Measurements from ENCODE around the gene PTPN21. TPM values are rescaled to one million over a fixed set of nuclear protein-coding genes. Genes with fewer than 3 reads are reported as not detected.

PTPN21 gene
- total and polyA plus RNA-seq, 3 experiments from 2014 or later: 0.28 to 0.53 TPM; not detected in 1

GRCh38 chr14:88476214-88476774 lies 78.5 kb downstream of the PTPN21 start:
- Mint-ChIP-seq H3K4me3 (no peak overlapping the region), H3K4me1 (no peaks in the 10 kb centered on the region), H3K36me3 (no peaks in the 10 kb centered on the region), H3K27ac (no peak overlapping the region), H3K9me3 (no peaks in the 10 kb centered on the region), H3K27me3 (peaks cover under 1 to 3% of the 10 kb centered on the region in 2 donors)
- Histone ChIP-seq H3K4me3 (ENCODE audit: low read length) (no peak overlapping the region), H3K4me1 (ENCODE audit: insufficient read depth, low read length) (no peaks in the 10 kb centered on the region), H3K27ac (ENCODE audit: low read depth, low read length) (no peak overlapping the region), H3K27me3 (ENCODE audit: insufficient read depth, low read length, poor library complexity, severe bottlenecking) (no peaks in the 10 kb centered on the region), H3K9me3 (ENCODE audit: low read length) (no peaks in the 10 kb centered on the region), H3K36me3 (ENCODE audit: insufficient read depth, low read length) (no peaks in the 10 kb centered on the region)
- no peak for DNase-seq
- ChIA-PET CTCF (no interaction called here), POLR2A (no interaction called here)

- H3K4me1 Mint-ChIP-seq: no peaks in the 10 kb centered on the region
- Histone ChIP-seq H3K4me1 (ENCODE audit: insufficient read depth, low read length) (no peaks in the 10 kb centered on the region), H3K36me3 (ENCODE audit: insufficient read depth, low read length) (no peaks in the 10 kb centered on the region), H3K9me3 (ENCODE audit: low read length) (no peaks in the 10 kb centered on the region), H3K27me3 (ENCODE audit: insufficient read depth, low read length, poor library complexity, severe bottlenecking) (no peaks in the 10 kb centered on the region), H3K4me3 (ENCODE audit: low read length) (no peak overlapping the region), H3K27ac (ENCODE audit: low read depth, low read length) (no peak overlapping the region)
- DNase-seq: no peak
- H3K27me3 Mint-ChIP-seq: no peaks in the 10 kb centered on the region
- no peak overlapping the region for H3K27ac Mint-ChIP-seq
- no peaks in the 10 kb centered on the region for H3K9me3 Mint-ChIP-seq
- ChIA-PET POLR2A (no interaction called here), CTCF (no interaction called here)
- no peak overlapping the region for H3K4me3 Mint-ChIP-seq
- H3K36me3 Mint-ChIP-seq: peaks cover 0 to 3% (median 0%) of the 10 kb centered on the region in 3 donors
These were observed 81.0 kb downstream of the PTPN21 start for GRCh38 chr14:88473791-88474190.

- Histone ChIP-seq H3K9me3 (ENCODE audit: low read length) (no peaks in the 10 kb centered on the region), H3K4me3 (ENCODE audit: low read length) (no peak overlapping the region), H3K36me3 (ENCODE audit: insufficient read depth, low read length) (no peaks in the 10 kb centered on the region), H3K27me3 (ENCODE audit: insufficient read depth, low read length, poor library complexity, severe bottlenecking) (no peaks in the 10 kb centered on the region), H3K4me1 (ENCODE audit: insufficient read depth, low read length) (no peaks in the 10 kb centered on the region), H3K27ac (ENCODE audit: low read depth, low read length) (no peak overlapping the region)
- no peaks in the 10 kb centered on the region for H3K4me1 Mint-ChIP-seq
- H3K27me3 Mint-ChIP-seq: no peaks in the 10 kb centered on the region
- no peak overlapping the region for H3K4me3 Mint-ChIP-seq
- no peak overlapping the region for H3K27ac Mint-ChIP-seq
- CTCF ChIA-PET: no interaction called here
- POLR2A ChIA-PET: no interaction called here
- no peaks in the 10 kb centered on the region for H3K9me3 Mint-ChIP-seq
- peaks cover 0 to 4% (median 2%) of the 10 kb centered on the region in 3 donors for H3K36me3 Mint-ChIP-seq
- no peak for DNase-seq
These were observed 84.0 kb downstream of the PTPN21 start for GRCh38 chr14:88470542-88471440.

GRCh38 chr14:88468406-88468805 lies 86.4 kb downstream of the PTPN21 start:
- Mint-ChIP-seq H3K27me3 (no peaks in the 10 kb centered on the region), H3K9me3 (no peaks in the 10 kb centered on the region), H3K4me3 (no peak overlapping the region), H3K36me3 (peaks cover 0 to 4% (median 2%) of the 10 kb centered on the region in 3 donors), H3K4me1 (no peaks in the 10 kb centered on the region), H3K27ac (no peak overlapping the region)
- Histone ChIP-seq H3K9me3 (ENCODE audit: low read length) (no peaks in the 10 kb centered on the region), H3K4me1 (ENCODE audit: insufficient read depth, low read length) (no peaks in the 10 kb centered on the region), H3K27ac (ENCODE audit: low read depth, low read length) (no peak overlapping the region), H3K27me3 (ENCODE audit: insufficient read depth, low read length, poor library complexity, severe bottlenecking) (no peaks in the 10 kb centered on the region), H3K4me3 (ENCODE audit: low read length) (no peak overlapping the region), H3K36me3 (ENCODE audit: insufficient read depth, low read length) (no peaks in the 10 kb centered on the region)
- DNase-seq: no peak
- ChIA-PET POLR2A (no interaction called here), CTCF (interaction anchor here (0.9 to 1.2 kb wide), 2 partner anchors 12 to 17 kb away, joined by 3 to 5 read pairs; no protein-coding TSS in a partner anchor)

GRCh38 chr14:88463318-88463717 lies 91.5 kb downstream of the PTPN21 start:
- POLR2A ChIA-PET: no interaction called here

GRCh38 chr14:88454886-88455285 lies 99.9 kb downstream of the PTPN21 start:
- no peak overlapping the region for H3K27ac Mint-ChIP-seq
- ChIA-PET POLR2A (no interaction called here), CTCF (no interaction called here)
- H3K9me3 Mint-ChIP-seq: peaks cover 8 to 27% (median 11%) of the 10 kb centered on the region in 5 donors
- H3K9me3 ChIP-seq (ENCODE audit: low read length): no peaks in the 10 kb centered on the region
- H3K27ac ChIP-seq (ENCODE audit: low read depth, low read length): no peak overlapping the region
- no peaks in the 10 kb centered on the region for H3K27me3 Mint-ChIP-seq
- no peaks in the 10 kb centered on the region for H3K4me1 ChIP-seq (ENCODE audit: insufficient read depth, low read length)
- H3K36me3 Mint-ChIP-seq: peaks cover 13 to 68% (median 49%) of the 10 kb centered on the region in 3 donors
- H3K27me3 ChIP-seq (ENCODE audit: insufficient read depth, low read length, poor library complexity, severe bottlenecking): no peaks in the 10 kb centered on the region
- H3K4me1 Mint-ChIP-seq: no peaks in the 10 kb centered on the region
- no peak for DNase-seq
- no peak overlapping the region for H3K4me3 Mint-ChIP-seq
- H3K36me3 ChIP-seq (ENCODE audit: insufficient read depth, low read length): no peaks in the 10 kb centered on the region
- H3K4me3 ChIP-seq (ENCODE audit: low read length): no peak overlapping the region

More at GRCh38 chr14:88463318-88463717, 91.5 kb downstream of the PTPN21 start:
- Histone ChIP-seq H3K9me3 (ENCODE audit: low read length) (no peaks in the 10 kb centered on the region), H3K27ac (ENCODE audit: low read depth, low read length) (no peak overlapping the region), H3K4me3 (ENCODE audit: low read length) (no peak overlapping the region), H3K36me3 (ENCODE audit: insufficient read depth, low read length) (no peaks in the 10 kb centered on the region), H3K4me1 (ENCODE audit: insufficient read depth, low read length) (no peaks in the 10 kb centered on the region), H3K27me3 (ENCODE audit: insufficient read depth, low read length, poor library complexity, severe bottlenecking) (no peaks in the 10 kb centered on the region)
- H3K9me3 Mint-ChIP-seq: peaks cover 0 to 17% (median 3%) of the 10 kb centered on the region in 5 donors
- no peak overlapping the region for H3K27ac Mint-ChIP-seq
- no peaks in the 10 kb centered on the region for H3K4me1 Mint-ChIP-seq
- no peak for DNase-seq
- no peaks in the 10 kb centered on the region for H3K27me3 Mint-ChIP-seq
- H3K4me3 Mint-ChIP-seq: no peak overlapping the region
- CTCF ChIA-PET: no interaction called here
- peaks cover 13 to 26% (median 24%) of the 10 kb centered on the region in 3 donors for H3K36me3 Mint-ChIP-seq

GRCh38 chr14:88452231-88452630 lies 102.6 kb downstream of the PTPN21 start:
- Mint-ChIP-seq H3K27me3 (no peaks in the 10 kb centered on the region), H3K4me3 (no peak overlapping the region), H3K9me3 (peaks cover 13 to 23% (median 15%) of the 10 kb centered on the region in 5 donors), H3K27ac (peak overlapping the region in 1 of 8 donors; percentile 70), H3K36me3 (peaks cover 13 to 61% (median 49%) of the 10 kb centered on the region in 3 donors), H3K4me1 (no peaks in the 10 kb centered on the region)
- Histone ChIP-seq H3K4me1 (ENCODE audit: insufficient read depth, low read length) (no peaks in the 10 kb centered on the region), H3K4me3 (ENCODE audit: low read length) (no peak overlapping the region), H3K27ac (ENCODE audit: low read depth, low read length) (no peak overlapping the region), H3K9me3 (ENCODE audit: low read length) (no peaks in the 10 kb centered on the region), H3K27me3 (ENCODE audit: insufficient read depth, low read length, poor library complexity, severe bottlenecking) (no peaks in the 10 kb centered on the region), H3K36me3 (ENCODE audit: insufficient read depth, low read length) (no peaks in the 10 kb centered on the region)
- DNase-seq: no peak
- POLR2A ChIA-PET: no interaction called here
- CTCF ChIA-PET: no interaction called here

GRCh38 chr14:88439088-88439487 lies 115.7 kb downstream of the PTPN21 start:
- H3K27ac Mint-ChIP-seq: no peak overlapping the region

More at GRCh38 chr14:88439088-88439487, 115.7 kb downstream of the PTPN21 start:
- H3K4me3 Mint-ChIP-seq: no peak overlapping the region
- no peaks in the 10 kb centered on the region for H3K4me1 ChIP-seq (ENCODE audit: insufficient read depth, low read length)
- H3K27me3 Mint-ChIP-seq: no peaks in the 10 kb centered on the region
- DNase-seq: no peak
- H3K9me3 ChIP-seq (ENCODE audit: low read length): no peaks in the 10 kb centered on the region
- ChIA-PET POLR2A (no interaction called here), CTCF (no interaction called here)
- no peak overlapping the region for H3K27ac ChIP-seq (ENCODE audit: low read depth, low read length)
- no peaks in the 10 kb centered on the region for H3K9me3 Mint-ChIP-seq
- H3K27me3 ChIP-seq (ENCODE audit: insufficient read depth, low read length, poor library complexity, severe bottlenecking): no peaks in the 10 kb centered on the region
- H3K36me3 ChIP-seq (ENCODE audit: insufficient read depth, low read length): no peaks in the 10 kb centered on the region
- H3K4me3 ChIP-seq (ENCODE audit: low read length): no peak overlapping the region
- H3K4me1 Mint-ChIP-seq: no peaks in the 10 kb centered on the region
- H3K36me3 Mint-ChIP-seq: peaks cover 15 to 24% (median 23%) of the 10 kb centered on the region in 3 donors
